ENCODE measurements around the gene RUVBL1.

RUVBL1 gene

DNA sequence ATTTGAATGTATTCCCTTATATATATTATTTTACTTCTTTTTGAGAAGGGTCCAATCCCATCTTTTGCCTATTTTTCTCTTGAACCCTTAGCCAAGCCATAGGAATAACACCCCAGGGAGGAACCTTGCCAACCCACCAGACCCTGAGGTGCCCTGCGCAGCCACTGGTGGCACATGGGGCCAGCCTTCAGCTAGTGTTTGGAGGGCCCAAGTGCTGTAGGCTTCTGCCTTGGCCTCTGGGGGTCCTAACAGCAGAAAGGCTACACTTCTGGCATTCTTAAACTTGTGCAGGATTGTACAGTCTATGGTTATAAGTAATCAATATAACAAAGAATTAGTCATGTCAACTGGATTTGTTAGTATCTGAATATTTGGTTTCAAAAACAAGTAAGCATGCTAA, 34.5 kb downstream of the RUVBL1 start:
- no peak overlapping the region for H3K4me3 ChIP-seq (ENCODE audit: low read depth, low read length)
- DNase-seq (ENCODE audit: low read depth), result no peak
- TF ChIP-seq CTCF (IDR thresholded peaks at IDR 0.05; ENCODE audit: insufficient read depth, low read depth, low read length, missing control alignments), result no peak

- no peak for TF ChIP-seq CTCF (IDR thresholded peaks at IDR 0.05; ENCODE audit: insufficient read depth, low read depth, low read length, missing control alignments)
- H3K4me3 ChIP-seq (ENCODE audit: low read depth, low read length), result no peak overlapping the region
- DNase-seq (ENCODE audit: low read depth), result no peak
Measured at GRCh38 chr3:128084675-128085021, 39.0 kb downstream of the RUVBL1 start.

- no peak overlapping the region for H3K4me3 ChIP-seq (ENCODE audit: low read depth, low read length)
- DNase-seq (ENCODE audit: low read depth), result no peak
- TF ChIP-seq CTCF (IDR thresholded peaks at IDR 0.05; ENCODE audit: insufficient read depth, low read depth, low read length, missing control alignments), result no peak
Measured at GRCh38 chr3:128083980-128084674, 39.5 kb downstream of the RUVBL1 start.

DNA sequence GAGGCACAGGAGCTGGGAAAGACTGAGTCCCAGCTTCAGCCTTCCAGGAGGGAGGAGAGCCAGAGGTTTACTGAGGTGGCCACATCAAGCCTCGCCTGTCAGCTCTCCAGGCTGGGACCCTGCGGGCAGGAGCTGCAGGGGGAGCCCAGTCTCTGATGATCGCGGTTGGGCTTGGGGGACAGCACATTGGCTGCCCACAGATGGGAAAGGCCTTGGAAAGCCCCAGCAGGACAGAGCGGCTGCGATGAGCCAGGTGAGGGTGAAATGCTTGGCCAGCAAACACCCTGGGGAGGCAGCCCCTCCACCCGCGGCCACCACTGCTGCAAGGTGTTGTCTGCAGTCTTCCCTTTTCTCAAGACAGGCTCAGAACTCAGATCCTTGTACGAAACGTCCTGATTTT, 40.2 kb downstream of the RUVBL1 start:
- H3K4me3 ChIP-seq (ENCODE audit: low read depth, low read length), result no peak overlapping the region
- DNase-seq (ENCODE audit: low read depth), result no peak
- no peak for TF ChIP-seq CTCF (IDR thresholded peaks at IDR 0.05; ENCODE audit: insufficient read depth, low read depth, low read length, missing control alignments)

DNA sequence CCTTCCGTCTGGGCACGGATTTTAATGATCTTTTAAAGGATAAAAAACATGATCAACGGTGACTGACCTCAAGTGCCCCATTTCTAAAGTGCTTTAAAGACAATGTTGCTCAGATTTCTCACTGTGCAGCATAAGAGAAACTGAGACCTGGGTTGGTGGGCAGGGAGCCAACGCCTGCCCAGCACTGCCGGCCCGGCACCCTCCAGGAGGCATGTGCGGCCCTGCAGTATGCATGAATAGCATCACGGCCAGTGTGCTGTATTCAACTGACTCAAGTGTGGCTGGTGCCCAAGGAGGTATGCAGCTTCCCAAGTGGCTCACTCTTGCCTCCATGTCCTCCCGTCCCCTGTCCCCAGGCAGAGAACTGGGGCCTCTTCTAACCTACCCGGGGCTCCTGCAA, 41.1 kb downstream of the RUVBL1 start:
- TF ChIP-seq CTCF (IDR thresholded peaks at IDR 0.05; ENCODE audit: insufficient read depth, low read depth, low read length, missing control alignments), result no peak
- H3K4me3 ChIP-seq (ENCODE audit: low read depth, low read length), result no peak overlapping the region
- DNase-seq (ENCODE audit: low read depth), result no peak

- no peak for TF ChIP-seq CTCF (IDR thresholded peaks at IDR 0.05; ENCODE audit: insufficient read depth, low read depth, low read length, missing control alignments)
- H3K4me3 ChIP-seq (ENCODE audit: low read depth, low read length), result no peak overlapping the region
- DNase-seq (ENCODE audit: low read depth), result no peak
Measured at GRCh38 chr3:128081846-128082245, 41.8 kb downstream of the RUVBL1 start.

DNA sequence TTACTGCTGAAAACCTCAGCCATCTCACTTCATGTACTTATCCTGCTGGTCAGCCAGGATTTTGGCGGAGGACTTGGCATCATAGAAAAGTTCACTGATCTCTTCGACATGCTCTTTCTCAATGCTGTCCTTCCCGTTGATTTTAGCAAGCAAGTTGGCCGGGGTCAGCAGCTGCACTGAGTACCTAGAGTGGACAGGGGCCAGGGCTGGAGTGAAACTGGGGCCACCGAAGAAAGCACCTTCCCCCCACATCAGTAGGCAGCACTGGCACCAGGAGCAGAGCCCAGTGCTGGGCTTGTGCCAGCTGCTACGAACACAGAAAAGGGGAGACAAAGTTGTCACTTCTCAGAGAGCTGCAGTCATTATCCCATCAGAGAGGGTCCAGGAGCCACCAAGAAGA, 42.4 kb downstream of the RUVBL1 start:
- TF ChIP-seq CTCF (IDR thresholded peaks at IDR 0.05; ENCODE audit: insufficient read depth, low read depth, low read length, missing control alignments), result no peak
- no peak for DNase-seq (ENCODE audit: low read depth)
- H3K4me3 ChIP-seq (ENCODE audit: low read depth, low read length), result no peak overlapping the region

Data from GM12865 (cell line).